Glomerular endothelial cell (primary cell): ENCODE measurements around the gene DESI1. TPM values are rescaled to one million over a fixed set of nuclear protein-coding genes. Genes with fewer than 3 reads are reported as not detected.
"Not testable (repeated sequence)": the region's sequence is repeated elsewhere in the genome, so short reads cannot be mapped to it uniquely, and the experiment has no call there.

Experiments
- DNase-seq: peaks from one replicate; pipeline ENCODE4 v3.0.0-alpha.2; 2011; ENCODE audit warnings: low read depth, low spot score; ENCODE audit errors: extremely low read depth
- total RNA-seq: library from RNA; depleted of rRNA; stranded (reverse); fragments of >200 nt; gene quantifications from 2 replicates; pipeline ENCODE4 v1.2.3, GENCODE V29; 2015

DESI1 gene
- 59.6 and 77.9 TPM in 2 replicates for total RNA-seq

- DNase-seq, result no peak
These were observed at the start of gene DESI1 for GRCh38 chr22:41620589-41621098. DESI1 (minus strand) TSS chr22:41621043; CDS start chr22:41620839, 204 bp downstream.

DNA sequence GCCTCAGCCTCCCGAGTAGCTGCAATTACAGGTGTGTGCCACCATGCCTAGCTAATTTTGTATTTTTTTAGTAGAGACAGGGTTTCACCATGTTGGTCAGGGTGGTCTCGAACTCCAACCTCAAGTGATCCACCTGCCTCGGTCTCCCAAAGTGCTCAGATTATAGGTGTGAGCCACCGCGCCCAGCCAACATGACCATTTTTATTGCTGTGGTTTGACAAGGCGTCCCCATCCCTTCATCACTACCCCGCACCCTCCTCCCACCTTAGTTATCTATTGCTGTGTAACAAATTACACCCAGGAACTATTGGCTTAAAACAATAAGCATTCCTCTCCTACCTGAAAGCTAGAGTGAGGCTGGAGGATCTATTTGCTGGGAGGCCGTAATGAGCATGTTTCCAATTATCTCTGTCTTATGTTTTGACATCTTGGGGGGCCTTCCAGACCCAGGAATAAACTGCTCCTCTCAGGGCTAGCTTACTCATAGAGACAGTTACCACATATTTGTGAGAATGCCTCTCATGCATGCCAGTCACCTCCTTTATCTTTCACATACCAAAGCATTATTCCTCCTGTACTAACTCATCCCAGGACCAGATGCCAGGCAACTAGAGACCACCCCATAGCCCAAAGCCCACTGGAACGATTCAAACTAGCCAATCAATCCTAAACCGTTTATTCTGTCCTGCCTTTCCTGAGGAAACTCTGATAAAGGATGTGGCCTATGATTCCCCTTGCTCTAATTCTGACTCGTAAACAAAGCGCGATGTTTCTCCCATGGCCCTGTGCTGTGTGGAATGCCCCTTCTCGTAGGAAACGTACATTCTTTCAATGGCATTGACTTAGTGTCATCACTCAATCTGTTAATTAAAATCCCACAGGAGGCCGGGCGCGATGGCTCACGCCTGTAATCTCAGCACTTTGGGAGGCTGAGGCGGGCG, 48.4 kb upstream of the DESI1 start:
- DNase-seq, result no peak

DNA sequence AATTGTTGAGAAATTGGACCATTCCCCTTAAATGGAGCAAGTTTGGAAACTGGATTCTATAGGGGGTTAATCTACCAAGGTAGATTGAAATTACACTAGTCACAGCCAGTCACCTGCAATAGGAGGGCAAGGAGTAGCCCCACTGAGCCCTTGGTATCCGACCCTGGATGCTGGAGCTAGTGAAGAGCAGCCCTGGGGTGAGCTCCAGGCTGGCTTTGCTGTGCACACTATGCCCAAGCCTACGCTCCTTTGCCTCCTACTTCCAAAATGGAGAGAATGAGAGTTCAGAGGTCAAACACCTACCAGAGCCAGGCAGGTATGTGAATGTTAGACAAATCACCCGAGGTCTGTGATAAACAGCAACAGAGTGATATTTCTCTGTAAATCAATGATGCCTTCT, 44.1 kb upstream of the DESI1 start:
- DNase-seq, result no peak

DNA sequence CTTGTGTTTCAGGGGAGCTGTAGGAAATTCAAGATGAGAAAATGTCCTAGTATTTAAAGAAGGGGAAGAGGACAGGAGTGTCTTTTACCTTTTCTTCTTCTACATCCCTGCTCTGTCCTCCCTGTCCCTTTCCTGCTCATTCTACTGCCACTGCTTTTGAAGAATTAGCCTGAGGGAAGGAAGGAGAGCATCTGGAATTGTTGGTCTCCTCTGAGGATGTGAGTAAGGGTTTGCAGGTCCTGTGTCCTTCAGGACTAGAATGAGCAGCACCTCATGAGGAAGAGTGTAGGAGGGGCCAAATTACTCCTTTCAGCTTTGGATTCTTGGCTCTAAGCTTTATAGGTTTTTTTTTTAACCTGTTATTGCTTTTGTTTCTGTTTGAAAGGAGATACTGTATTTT, 43.6 kb upstream of the DESI1 start:
- DNase-seq, result no peak

DNA sequence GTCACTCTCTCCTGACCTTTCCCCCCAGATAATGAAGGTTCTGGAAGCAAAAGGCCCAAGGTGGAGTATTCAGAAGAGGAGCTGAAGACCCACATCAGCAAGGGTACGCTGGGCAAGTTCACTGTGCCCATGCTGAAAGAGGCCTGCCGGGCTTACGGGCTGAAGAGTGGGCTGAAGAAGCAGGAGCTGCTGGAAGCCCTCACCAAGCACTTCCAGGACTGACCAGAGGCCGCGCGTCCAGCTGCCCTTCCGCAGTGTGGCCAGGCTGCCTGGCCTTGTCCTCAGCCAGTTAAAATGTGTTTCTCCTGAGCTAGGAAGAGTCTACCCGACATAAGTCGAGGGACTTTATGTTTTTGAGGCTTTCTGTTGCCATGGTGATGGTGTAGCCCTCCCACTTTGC, 42.8 kb upstream of the DESI1 start:
- DNase-seq, result not testable (repeated sequence)

- DNase-seq, result no peak
These were observed 40.9 kb upstream of the DESI1 start for GRCh38 chr22:41661713-41662112.

- no peak for DNase-seq
These were observed 40.2 kb upstream of the DESI1 start for GRCh38 chr22:41661088-41661487.

GRCh38 chr22:41660416-41660815, 39.6 kb upstream of the DESI1 start:
- no peak for DNase-seq

DNA sequence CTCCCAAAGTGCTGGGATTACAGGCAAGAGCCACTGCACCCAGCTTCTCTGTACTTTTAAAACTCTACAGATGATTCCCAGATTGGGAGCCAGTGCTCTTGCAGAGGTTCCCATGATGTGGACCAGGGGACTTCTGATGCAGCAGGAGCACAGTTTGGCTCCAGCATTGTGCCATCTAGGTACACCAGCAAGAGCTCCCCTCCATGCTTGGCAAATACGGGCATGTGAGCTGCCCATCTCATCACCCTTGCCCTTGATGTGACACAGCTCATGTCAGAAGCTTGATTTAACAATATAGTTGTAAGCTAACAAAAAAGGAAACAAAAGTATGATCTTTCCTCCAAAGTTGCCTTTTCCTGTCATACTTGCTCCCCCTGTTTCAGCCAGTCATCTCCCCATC, 39.1 kb upstream of the DESI1 start:
- DNase-seq, result no peak

DNA sequence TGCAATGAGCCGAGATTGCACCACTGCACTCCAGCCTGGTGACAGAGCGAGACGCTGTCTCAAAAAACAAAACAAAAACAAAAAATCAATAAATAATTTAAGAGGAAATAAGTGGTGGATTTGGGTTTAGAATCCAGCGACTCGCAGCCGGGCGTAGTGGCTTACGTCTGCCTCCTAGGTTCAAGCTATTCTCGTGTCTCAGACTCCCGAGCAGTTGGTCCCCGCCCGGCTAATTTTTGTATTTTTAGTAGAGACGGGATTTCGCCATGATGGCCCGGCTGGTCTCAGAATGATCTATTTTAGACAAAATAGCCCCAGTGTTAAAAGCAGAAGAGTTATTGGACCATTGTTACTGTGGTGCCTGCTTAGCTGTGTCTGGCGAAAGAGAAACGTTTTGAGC, 38.0 kb upstream of the DESI1 start:
- DNase-seq, result no peak

- no peak for DNase-seq
These were observed 36.9 kb upstream of the DESI1 start for GRCh38 chr22:41657709-41658108.

DNA sequence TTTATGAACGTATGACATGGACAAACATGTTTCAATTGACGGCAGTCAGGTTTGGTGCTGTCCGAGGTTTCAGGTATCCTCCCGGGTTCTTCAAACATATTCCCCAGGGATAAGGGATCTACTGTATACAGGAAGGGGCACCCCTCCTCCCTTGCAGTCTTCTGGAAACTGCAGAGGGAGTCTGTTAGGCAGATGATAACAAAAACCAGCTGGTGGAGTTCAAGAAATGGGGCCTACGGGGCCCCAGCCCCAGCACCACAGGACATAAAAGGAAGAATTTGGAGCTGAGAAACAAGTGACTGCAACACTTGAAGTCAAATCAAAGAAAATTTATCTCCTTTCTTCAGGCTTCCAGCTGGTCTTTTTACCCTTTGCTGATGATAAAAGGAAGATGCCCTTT, 35.7 kb upstream of the DESI1 start:
- DNase-seq, result no peak

- no peak for DNase-seq
These were observed 33.5 kb upstream of the DESI1 start for GRCh38 chr22:41654322-41654721.

GRCh38 chr22:41650821-41651220, 30.0 kb upstream of the DESI1 start:
- no peak for DNase-seq

DNA sequence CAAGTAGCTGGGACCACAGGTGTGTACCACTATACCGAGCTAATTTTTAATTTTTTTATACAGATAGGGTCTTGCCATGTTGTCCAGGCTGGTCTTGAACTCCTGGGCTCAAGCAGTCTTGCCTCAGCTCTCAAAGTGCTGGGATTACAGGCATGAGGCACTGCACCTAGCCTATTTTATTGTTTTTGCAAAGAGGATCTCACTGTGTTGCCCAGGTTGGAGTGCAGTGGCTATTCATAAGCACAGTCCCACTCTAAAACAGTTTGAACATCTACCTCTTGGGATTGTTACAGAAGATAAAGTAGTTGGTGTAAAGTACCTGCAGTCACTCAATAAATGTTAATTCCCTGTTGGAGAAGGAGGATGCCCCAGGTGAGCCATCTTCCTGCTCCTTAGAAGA, 29.4 kb upstream of the DESI1 start:
- DNase-seq, result no peak

DNA sequence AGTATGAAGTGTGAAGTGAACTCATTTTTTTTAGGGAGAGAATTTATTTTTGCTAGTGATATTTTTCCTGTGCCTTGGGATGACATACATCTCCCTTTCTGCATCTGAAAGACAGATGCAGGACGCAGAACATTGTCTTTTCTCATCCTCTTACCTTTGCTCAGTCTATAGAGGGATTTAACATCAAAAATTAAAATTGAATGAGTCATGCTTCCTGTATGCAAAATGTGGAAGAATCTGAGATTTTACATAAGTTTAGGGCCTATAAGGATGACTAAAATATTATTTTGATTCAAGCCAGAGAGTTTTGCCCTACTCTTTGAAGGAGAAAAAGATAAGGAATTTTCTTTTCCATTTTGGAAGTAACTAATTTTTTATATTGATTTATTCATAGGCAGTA, 27.6 kb upstream of the DESI1 start:
- no peak for DNase-seq

DNA sequence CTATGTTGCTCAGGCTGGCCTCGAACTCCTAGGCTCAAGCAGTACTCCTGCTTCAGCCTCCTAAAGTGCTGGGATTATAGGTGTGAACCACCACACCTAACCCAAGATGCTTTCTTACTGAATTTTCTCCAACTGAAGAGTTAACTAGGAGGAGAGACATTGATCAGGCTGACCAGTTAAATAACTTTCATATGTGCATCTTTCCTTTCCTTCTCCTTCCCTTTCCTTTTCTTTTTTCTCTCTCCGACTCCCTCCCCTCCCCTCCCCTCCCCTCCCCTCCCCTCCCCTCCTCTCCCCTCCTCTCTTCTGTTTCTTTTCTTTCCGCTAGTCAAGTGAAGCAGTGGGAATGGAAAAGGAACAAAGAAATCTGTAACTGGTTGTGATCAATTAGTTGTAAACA, 26.9 kb upstream of the DESI1 start:
- DNase-seq, result no peak

- DNase-seq, result no peak
These were observed 21.7 kb upstream of the DESI1 start for GRCh38 chr22:41642331-41643110.

DNA sequence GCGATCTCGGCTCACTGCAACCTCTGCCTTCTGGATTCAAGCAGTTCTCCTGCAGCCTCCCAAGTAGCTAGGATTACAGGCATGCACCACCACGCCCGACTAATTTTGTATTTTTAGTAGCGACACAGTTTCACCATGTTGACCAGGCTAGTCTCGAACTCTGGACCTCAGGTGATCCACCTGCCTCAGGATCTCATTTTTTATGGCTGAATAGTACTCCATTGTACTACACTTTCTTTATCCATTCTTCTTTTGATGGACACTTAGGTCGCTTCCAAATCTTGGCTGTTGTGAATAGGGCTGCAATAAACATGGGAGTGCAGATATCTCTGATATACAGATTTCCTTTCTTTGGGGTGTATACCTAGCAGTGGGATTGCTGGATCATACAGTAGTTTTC, 21.0 kb upstream of the DESI1 start:
- no peak for DNase-seq

DNA sequence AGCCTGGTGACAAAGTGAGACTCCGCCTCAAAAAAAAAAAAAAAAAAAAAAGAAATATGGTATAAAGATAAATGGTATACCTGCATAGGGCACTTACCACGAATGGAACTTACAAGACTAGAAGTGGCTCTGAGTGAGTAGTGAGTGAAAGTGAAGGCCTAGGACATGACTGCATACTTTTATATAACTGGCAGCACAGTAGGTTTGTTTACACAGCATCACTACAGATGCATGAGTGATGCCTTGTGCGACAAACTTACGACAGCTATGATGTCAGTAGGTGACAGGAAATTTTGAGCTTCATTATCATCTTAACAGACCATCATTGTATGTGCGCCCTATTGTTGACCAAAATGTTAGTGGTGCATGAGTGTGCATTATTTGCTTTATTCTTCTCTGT, 17.9 kb upstream of the DESI1 start:
- no peak for DNase-seq

DNA sequence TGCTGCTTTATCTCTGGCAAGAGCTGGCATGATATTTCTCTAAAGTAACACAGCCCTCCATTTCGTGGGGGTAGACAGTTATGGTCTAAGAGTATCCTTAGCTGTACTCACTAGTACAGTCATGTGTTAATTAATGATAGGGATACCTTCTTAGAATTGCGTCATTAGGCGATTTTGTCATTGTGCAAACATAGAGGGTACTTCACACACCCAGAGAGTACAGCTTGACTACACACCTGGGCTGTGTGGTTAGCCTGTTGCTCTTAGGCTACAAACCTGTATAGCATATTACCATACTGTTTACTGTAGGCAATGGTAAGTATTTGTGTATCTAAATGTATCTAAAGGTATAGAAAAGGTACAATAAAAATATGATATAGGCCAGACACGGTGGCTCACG, 17.3 kb upstream of the DESI1 start:
- DNase-seq, result no peak

DNA sequence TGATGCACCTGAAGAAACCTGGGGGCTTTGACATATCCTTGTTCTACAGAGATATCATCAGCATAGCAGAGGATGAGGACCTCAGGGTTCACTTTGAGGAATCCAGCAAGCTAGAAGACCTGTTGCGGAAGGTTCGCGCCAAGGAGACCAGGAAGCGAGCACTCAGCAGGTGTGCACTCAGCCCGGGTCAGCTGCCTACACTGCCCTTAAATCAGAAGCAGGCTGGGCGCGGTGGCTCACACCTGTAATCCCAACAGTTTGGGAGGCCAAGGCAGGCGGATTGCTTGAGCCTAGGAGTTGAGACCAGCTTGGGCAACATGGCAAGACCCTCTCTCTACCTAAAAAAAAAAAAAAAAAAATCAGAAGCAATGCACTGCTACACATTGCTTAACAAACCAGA, 16.8 kb upstream of the DESI1 start:
- not testable (repeated sequence) for DNase-seq
